Measurements from ENCODE around the gene YDJC.
"Not testable (repeated sequence)": the region's sequence is repeated elsewhere in the genome, so short reads cannot be mapped to it uniquely, and the experiment has no call there.

YDJC gene

DNA sequence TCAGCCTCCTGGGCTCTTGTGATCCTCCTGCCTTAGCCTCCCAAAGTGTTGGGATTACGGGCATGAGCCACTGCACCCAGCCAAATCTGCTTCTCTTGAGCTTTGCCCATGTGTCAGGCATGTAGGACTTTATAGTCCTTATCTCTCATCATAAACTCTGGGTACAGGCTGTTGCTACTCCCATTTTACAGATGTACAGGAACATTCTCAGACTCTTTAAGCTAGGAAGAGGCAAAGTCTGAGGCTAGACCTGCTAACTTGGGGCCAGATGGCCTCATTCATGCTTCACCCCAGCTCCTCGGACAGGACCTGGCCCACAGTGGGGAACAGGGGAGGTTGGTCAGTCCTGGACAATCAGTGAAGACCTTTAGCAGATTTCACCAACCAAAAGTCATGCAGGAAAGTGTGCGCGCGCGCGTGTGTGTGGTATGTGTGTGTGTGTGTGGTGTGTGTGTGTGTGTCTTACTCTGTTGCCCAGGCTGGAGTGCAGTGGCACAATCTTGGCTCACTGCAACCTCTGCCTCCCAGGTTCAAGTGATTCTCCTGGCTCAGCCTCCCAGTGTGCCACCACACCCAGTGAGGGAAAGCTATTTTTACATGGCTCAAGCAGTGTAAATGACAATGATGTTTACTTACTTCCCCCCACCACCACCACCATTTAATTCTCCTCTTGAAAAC lies 23.8 kb downstream of the YDJC start:
- DNase-seq: no peak

DNA sequence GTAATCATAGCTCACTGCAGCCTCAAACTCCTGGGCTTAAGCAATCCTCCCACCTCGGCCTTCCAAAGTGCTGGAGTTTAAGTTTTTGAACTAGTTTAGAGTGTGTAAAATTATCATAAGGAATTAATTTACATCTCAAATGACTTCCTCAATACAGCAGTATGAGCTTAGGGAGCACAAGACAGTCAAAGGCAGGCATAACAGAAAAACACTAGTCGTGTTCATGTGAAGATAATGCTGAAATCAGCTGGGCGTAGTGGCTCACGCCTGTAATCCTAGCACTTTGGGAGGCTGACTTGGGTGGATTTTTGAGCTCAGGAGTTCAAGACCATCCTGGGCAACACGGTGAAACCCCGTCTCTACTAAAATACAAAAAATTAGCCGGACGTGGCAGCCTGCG lies 25.8 kb downstream of the YDJC start:
- DNase-seq: no peak

DNA sequence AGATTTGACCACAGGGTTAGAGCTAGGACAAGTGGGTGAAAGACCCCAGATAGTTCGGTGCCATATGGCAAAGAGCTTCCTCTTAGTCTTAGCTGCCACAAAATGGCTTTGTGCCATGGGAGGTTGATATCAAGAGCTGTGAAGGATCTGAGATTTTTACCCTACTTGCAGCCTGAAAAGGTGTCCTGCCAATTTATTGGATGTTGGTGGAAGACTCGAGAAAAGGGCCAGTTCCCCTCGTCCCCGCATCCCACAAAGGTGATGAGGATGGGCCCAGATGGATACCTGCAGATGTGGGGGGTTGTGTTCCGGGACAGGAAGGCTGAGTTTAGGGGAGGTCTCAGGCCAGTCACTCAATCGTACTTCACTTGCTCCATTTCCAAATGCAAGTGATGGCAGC lies 27.2 kb downstream of the YDJC start:
- DNase-seq: no peak

DNA sequence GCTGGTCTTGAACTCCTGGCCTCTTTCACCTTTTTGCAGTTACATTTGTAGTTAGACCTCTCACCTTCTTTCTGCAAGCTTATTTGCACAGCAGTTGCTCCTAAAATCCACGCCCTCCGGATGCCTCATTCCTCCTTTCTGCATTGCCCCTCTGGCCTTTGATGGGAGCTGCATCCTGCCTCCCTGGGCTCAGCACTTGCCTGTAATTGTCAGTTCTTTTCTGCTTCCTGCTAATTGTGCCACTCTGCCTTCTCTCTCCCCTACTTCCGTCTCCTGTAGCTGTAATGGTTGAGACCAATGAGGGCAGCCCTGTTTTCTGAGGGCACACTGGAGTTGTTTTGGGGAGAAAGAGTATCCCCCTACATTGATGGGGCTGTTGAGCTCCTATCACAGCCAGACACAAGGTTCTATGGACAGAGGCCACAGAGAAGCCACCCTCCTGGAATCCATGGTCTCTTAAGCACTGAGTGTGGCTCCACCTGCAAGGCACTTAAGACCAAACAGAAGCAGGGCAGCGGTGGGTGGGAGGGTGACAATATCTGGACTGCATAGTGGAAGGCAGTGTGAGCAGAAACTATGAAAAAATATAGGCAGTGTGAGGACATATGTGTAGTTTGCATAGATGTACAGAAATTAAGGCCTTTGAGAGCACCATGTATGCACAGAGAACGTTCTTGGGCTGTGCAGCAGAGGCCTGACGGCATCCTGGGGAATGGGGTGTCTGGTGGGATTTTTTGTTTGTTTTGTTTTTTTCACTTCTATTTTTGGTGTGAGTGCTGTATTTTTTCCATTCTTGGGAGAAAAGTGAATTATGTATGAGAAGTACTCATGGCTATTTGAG lies 30.5 kb downstream of the YDJC start:
- no peak for DNase-seq

DNA sequence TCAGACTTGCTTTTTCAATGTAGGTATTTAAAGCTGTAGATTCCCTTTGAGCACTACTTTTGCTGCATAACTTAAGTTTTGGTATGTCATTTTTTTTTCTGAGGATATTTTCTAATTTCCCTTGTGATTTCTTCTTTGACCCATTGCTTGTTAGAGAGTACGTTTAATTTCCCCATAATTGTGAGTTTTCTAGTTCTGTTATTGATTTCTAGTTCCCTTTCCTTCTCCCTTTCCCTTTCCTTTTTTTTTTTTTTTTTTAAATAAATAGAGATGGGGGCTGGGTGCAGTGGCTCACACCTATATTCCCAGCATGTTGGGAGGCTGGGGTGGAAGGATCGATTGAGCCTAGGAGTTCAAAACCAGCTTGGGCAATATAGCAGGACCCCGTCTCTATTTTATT lies 31.5 kb downstream of the YDJC start:
- DNase-seq: no peak

DNA sequence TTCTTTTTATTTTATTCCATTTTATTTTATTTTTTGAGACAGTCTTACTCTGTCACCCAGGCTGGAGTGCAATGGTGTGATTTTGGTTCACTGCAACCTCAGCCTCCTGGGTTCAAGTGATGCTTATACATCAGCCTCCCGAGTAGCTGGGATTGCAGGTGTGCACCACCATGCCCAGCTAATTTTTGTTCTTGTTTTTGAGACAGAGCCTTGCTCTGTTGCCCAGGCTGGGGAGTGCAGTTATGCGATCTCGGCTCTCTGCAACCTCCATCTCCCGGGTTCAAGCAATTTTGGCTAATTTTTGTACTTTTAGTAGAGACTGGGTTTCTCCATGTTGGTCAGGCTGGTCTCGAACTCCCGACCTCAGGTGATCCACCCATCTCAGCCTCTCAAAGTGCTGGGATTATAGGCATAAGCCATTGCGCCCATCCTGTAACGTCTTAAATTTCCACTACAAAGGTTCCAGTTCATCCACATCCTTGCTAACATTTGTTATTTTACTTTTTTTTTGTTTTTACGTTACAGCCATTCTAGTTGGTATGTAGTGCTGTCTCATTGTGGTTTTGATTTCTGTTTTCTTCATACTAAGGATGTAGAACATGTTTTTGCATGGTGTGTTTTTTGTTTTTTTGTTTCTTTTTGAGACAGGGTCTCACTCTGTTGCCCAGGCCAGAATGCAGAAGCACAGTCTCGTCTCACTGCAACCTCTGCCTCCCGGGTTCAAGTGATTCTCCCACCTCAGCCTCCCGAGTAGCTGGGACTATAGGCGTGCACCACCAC lies 33.3 kb downstream of the YDJC start:
- not testable (repeated sequence) for DNase-seq

DNA sequence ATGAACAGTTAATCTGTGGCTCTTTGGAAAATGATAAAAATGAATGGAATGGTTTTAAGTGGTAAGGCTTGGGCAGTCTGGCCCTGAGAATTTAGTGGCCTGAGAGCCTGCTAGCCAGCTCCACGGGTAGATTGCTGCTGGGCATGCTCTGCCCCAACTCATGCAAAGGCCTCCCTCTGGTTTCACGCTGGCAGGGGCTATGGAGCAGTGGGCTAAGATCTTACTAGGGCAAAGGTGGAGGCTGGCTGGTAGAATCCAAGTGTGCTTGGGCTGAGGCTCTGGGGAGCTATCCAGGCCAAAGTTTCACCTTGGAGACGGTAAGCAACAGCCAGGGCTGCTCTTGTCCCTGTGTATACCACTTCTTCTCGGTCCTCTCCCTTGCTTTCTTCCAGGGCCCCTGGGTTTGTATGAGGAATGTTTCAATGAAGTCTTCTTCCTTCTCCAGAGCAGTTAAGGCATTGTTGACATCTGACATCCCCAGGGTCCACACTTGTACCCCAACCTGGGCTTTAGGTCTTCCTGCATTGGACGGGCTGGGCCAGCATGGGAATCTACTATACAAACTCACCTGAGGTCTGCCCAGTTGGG lies 34.9 kb downstream of the YDJC start:
- DNase-seq: no peak

DNA sequence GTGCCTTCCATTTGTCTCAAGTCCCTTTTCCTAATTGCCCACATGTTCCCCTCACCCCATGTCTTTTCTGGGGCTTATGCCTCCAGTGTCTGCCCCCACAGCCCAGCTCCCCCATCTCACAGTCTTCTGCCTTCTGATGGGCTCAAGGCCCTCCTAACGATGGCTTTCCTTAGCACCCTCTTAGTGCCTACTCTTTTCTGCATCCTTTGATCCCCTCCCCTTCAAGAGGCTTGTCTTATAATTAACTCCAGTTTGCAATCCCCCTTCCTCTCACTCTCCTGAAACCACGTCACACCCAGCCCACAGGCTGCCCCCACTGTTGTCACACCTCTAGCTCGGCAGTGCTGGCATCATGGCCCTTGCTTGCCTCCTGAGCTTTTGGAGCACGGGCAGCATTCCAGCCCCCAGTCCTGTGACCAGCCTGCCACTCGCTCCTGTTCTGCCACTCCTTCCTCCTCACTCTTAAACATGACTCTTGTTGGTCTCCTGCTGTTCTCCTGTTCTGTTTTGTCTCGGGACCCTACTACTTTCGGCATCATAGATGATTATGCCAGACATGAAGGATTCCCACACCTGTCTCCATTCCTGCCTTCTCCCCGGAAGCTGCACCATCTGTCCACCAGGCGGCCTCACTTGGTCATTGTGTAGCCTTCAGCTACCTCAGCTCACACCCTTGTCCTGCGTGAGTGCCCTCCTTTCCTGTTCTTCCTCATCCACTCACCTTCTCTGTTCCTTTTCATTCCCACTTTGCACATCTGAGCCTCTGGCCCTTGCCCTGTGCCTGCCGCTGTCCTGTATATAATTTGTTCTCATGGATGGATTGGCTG lies 36.2 kb downstream of the YDJC start:
- no peak for DNase-seq

DNA sequence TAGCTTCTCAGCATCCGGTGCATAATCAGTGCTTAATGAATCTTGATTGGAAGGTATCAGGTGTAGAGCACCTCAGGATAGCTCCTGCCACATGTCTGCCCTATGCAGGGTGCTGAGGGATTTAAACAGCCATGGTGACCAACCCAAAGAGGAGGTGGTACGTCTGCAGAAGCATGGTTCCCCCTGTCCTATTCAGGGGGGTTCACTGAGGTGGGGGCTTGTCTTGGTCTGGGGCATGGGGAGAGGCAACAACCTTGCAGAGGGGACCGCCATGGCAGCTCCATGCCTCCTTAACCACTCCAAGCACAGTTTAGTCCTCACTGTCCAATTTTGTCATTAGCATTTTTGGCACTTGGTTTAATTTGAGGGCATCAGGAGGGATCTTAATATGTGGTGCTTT lies 37.4 kb downstream of the YDJC start:
- DNase-seq: no peak

DNA sequence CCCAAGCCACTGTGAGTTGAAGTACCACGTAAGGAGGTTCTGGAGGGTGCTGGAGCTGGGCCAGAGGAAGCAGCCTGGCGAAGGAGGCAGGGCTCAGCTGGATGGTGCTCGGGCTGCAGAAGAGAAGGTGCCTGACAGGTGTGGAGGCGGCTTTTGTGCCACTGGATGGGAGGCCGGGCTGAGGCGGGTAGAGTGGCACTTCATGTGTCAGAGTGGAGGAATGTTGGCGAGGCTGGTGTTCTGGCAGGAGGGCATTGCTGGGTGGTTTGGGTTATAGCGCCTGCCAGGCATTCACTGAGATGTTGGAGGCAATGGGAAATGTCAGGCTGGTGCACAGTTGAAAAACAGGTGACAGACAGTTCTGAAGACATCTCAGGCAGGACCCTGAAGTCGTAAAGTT lies 38.1 kb downstream of the YDJC start:
- DNase-seq: no peak

DNA sequence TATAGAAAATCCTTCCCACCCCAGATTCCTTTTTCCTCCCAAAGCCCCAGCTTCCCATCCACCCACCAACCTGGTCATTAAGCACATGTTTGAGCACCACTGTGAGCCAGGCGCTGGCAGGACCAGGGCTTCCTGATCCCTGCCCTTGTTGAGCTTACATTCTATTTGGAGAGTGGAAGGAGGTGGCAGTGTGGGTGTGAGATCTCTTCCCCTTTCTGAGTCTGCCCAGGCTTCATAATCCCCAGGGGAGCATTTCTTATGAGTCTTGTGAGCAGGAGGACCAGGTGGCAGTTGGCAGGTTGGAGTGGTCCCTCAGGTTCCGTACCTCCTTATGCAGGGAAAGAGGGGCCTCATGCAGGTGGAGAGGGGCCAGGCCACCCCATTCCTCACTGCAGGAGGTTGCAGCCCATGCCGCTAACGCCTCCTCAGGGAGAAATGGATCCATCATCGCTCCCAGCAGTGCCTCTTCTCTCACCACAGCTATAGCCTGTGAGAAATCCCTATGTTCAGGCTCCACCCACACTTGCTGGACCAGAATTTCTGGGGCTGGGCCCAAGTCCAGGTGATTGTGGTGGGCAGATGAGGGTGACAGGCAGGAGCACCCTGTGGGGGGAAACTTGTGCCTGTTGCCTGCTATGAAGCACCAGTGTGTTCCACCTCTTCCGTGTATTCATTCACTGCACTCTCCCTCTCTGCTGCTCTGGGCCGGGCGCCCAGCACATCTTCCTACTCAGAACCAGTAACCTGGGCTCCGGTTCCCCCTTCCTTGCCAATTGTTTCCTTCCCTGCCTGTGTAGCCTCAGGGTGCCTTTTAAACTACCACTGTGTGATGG lies 38.8 kb downstream of the YDJC start:
- no peak for DNase-seq

DNA sequence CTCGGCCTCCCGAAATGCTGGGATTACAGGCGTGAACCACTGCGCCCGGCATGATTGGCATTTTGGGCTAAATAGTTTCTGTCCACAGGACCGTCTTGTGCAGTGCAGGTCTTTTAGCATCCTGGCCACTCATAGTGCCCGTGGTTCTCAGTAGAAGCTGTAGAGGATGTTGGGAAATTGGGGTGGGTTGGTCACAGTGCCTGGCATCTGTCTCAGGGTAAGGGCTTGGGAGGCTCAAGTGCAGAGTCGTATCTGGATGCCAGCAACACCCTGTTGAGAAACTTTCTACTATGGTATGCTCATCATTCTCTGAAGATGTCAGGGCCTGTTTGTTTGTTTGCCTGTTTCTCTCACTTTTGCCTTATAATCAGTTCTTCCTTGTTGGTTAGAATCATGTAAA lies 40.4 kb downstream of the YDJC start:
- no peak for DNase-seq

DNA sequence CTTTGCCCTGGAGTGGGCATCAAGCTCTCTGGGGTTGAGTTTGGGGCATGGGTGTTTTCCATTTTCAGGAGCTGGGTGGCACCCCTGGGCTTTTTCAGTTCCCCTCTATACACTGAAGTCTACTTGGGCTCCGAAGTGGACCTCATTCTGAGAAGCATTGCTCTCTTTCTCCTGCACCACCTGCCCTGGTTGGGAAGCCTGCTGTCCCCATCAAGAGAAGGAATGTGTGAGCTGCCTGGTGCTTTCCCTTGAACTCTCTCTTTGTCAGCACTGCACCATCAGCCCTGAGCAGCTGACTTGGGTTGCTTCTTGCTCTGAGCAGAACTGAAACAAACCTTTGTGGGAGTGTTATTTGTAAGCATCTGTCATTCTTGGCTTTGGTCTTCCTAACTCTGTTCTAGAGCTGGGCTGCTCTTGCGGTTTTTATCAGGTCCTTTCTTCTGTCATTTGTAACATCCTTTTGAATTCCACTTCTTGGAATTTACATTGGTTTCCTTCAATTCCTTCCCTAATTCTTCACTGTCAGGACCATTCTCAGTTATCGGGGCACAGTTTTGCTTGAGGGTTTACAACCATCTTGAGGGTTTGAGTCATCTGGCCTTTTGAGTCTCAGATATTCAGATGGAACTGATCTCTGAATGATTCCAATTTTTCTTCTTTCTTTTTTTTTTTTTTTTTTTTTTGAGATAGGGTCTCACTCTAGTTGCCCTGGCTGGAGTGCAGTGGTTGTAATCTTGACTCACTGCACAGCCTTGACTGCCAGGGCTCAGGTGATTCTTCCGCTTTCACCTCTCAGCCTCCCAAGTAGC lies 41.8 kb downstream of the YDJC start:
- no peak for DNase-seq

DNA sequence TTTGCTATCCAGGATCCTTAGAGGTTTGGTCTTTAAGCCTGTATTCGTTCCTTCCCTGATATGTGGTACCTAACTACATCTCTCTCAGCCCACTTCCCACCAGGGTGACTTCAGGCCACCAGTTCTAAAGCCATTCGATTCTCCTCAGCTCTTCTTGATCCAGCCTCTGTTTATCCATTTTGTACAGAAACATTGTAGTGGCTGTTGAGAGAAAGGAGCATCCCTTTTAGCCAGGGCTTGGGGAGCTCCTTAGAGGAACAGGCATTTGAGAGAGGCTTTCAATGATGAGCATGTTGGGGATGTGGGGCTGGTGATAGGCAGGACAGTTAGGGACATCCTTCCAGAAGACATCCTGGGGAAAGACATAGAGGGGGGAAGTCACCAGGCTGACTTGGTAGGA lies 44.4 kb downstream of the YDJC start:
- DNase-seq: no peak

DNA sequence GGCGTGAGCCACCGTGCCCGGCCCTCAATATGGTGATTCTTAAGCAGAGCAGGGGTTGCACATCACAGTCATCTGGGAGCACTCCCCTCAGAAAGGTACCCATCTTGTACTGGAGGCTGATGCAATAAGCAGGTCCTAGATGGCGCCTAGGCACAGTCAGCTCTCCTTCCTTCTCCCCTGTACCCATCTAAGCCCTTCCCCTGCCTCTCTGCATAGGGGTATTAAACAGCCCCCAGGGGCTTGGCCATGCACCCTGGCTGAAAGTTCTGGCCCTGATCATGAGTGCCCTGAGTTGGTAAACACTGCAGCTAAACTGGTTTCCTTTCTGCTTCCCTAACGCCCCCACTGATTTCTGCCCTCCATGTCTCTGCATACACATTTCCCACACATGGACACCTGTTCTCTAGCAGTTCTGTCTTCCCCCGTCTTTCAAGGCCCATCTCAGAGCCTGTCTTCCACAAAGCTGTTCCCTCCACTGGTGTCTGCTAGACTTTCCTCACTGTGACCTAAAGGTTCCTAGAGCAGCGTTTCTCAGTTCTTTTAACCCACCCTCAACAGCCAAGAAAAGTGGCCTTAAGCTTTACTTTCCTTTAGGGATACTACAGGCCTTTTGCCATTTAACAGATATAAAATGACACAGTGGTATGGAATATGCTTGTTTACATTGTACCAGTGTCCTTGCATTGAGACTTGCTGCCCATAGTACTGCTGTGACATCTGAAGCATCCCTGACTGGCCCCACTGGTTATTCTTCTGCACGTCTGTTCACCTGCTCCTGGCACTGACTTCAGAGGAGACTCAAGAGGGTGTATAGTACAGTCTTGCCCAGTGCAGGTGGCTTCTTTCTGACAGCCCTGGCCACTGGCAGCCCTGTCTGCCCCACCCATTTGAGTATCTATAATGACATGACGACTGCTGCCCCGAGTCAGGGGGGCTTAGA lies 46.8 kb downstream of the YDJC start:
- no peak for DNase-seq

DNA sequence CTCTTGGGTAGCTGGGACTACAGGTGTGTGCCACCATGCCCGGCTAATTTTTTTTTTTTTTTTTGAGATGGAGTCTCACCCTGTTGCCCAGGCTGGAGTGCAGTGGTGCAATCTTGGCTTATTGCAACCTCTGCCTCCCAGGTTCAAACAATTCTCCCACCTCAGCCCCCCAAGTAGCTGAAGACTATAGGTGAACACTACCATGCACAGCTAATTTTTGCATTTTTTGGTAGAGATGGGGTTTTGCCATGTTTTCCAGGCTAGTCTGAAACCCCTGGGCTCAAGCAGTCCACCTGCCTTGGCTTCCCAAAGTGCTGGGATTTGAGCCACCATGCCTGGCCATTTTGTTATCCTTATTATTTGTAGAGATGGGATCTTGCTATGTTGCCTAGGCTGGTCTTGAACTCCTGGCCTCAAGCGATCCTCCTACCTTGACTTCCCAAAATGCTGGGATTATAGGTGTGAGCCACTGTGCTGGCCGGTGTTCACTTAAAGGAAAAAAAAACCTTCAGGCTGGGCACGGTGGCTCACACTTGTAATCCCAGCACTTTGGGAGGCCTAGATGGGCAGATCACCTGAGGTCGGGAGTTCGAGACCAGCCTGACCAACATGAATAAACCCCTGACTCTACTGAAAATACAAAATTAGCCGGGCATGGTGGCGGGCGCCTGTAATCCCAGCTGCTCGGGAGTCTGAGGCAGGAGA lies 48.7 kb downstream of the YDJC start:
- DNase-seq: not testable (repeated sequence)

DNA sequence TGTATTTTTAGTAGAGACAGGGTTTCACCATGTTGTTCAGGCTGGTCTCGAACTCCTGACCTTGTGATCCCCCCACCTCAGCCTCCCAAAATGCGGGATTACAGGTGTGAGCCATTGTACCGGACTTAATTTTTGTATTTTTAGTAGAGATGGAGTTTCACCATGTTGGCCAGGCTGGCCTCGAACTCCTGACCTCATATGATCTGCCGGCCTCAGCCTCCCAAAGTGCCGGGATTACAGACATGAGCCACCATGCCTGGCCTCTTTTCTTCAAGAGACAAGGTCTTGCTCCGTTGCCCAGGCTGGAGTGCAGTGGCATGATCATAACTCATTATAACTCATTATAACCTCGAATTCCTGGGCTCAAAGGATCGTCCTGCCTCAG lies 49.2 kb downstream of the YDJC start:
- DNase-seq: not testable (repeated sequence)

DNA sequence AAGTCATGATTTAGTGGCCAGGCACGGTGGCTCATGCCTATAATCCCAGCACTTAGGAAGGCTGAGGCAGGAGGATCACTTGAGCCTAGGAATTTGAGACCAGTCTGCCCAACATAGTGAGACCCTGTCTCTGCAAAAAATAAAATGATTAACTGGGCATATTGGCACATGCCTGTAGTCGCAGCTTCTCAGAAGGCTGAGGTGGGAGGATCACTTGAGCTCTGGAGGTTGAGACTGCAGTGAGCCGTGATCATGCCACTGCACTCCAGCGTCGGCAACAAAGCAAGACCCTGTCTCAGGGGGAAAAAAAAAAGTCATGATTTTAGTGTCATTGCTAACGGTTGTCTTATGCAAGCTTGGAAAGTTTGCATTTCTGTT lies 50.4 kb downstream of the YDJC start:
- no peak for DNase-seq
